HG02642 (cell line): ENCODE data around the gene TXNL4B.

Source experiments
- ATAC-seq: cut with Tn5 transposase; IDR thresholded peaks from one replicate; pipeline ENCODE4 v1.9.1; 2021; ENCODE audit warnings: mild to moderate bottlenecking; ENCODE audit not compliant: unreplicated experiment, poor library complexity

TXNL4B gene

GRCh38 chr16:72093448-72094265 is at the start of gene TXNL4B, which contains the start of gene DHX38:
TXNL4B (minus strand) TSS chr16:72093620; CDS start chr16:72090749, 2,871 bp downstream.
DHX38 (plus strand) TSS chr16:72093847; CDS start chr16:72096158, 2,311 bp downstream.
- ATAC-seq, result peak; percentile 97

GRCh38 chr16:72142476-72142875 is 49.1 kb upstream of the TXNL4B start:
- no peak for ATAC-seq

- ATAC-seq, result no peak
These were observed 46.5 kb upstream of the TXNL4B start for GRCh38 chr16:72139908-72140307.

- ATAC-seq, result no peak
These were observed 44.7 kb upstream of the TXNL4B start for GRCh38 chr16:72138064-72138572.

- no peak for ATAC-seq
These were observed 44.1 kb upstream of the TXNL4B start for GRCh38 chr16:72137380-72138063.

GRCh38 chr16:72134507-72134906 is 41.1 kb upstream of the TXNL4B start:
- ATAC-seq, result no peak

GRCh38 chr16:72132726-72133125 is 39.3 kb upstream of the TXNL4B start:
- no peak for ATAC-seq

- ATAC-seq, result no peak
These were observed 37.6 kb upstream of the TXNL4B start for GRCh38 chr16:72131036-72131435.

- ATAC-seq, result no peak
These were observed 36.7 kb upstream of the TXNL4B start for GRCh38 chr16:72129976-72130656.

- ATAC-seq, result no peak
These were observed 35.3 kb upstream of the TXNL4B start for GRCh38 chr16:72128701-72129100.

GRCh38 chr16:72126429-72126765 is 33.0 kb upstream of the TXNL4B start:
- ATAC-seq, result no peak

GRCh38 chr16:72125635-72126428 is 32.4 kb upstream of the TXNL4B start:
- no peak for ATAC-seq

- peak; percentile 72 for ATAC-seq
These were observed 31.6 kb upstream of the TXNL4B start for GRCh38 chr16:72124761-72125634.

GRCh38 chr16:72124148-72124547 is 30.7 kb upstream of the TXNL4B start:
- no peak for ATAC-seq

GRCh38 chr16:72123426-72123825 is 30.0 kb upstream of the TXNL4B start:
- no peak for ATAC-seq

- no peak for ATAC-seq
These were observed 29.5 kb upstream of the TXNL4B start for GRCh38 chr16:72122916-72123315.

- no peak for ATAC-seq
These were observed 28.9 kb upstream of the TXNL4B start for GRCh38 chr16:72122308-72122707.

- no peak for ATAC-seq
These were observed 26.6 kb upstream of the TXNL4B start for GRCh38 chr16:72120026-72120425.

GRCh38 chr16:72113616-72113945 is 20.2 kb upstream of the TXNL4B start:
- ATAC-seq, result no peak
